Trophoblast cell (in vitro differentiated cells and primary cell): Measurements from ENCODE around the gene ZNF582.

ENCODE experiments used
- DNase-seq, 2 donors: peaks; one replicate each; pipeline ENCODE4 v3.0.0-alpha.2; 2016
- H2AFZ ChIP-seq: 2 replicates; pipeline ENCODE4 v1.6.1; 2013; ENCODE audit warnings: low read length, moderate library complexity, mild to moderate bottlenecking; ENCODE audit not compliant: insufficient read depth, poor library complexity
- H2AK5ac ChIP-seq: 2 replicates; pipeline ENCODE4 v1.6.1; 2013; ENCODE audit warnings: mild to moderate bottlenecking, low read length
- H2BK120ac ChIP-seq: 2 replicates; pipeline ENCODE4 v1.6.1; 2013; ENCODE audit warnings: low read length, mild to moderate bottlenecking, moderate library complexity; ENCODE audit not compliant: insufficient read depth, poor library complexity
- H2BK12ac ChIP-seq: 2 replicates; pipeline ENCODE4 v1.6.1; 2013; ENCODE audit warnings: mild to moderate bottlenecking, low read length, moderate library complexity
- H2BK5ac ChIP-seq: 2 replicates; pipeline ENCODE4 v1.6.1; 2013; ENCODE audit warnings: low read length, low read depth, moderate library complexity, mild to moderate bottlenecking; ENCODE audit not compliant: poor library complexity
- H3K14ac ChIP-seq: 2 replicates; pipeline ENCODE4 v1.6.1; 2013; ENCODE audit warnings: mild to moderate bottlenecking, low read length
- H3K18ac ChIP-seq: 2 replicates; pipeline ENCODE4 v1.6.1; 2013; ENCODE audit warnings: mild to moderate bottlenecking, low read length
- H3K23ac ChIP-seq: 2 replicates; pipeline ENCODE4 v1.6.1; 2013; ENCODE audit warnings: low read length
- H3K27ac ChIP-seq: 2 replicates; pipeline ENCODE4 v1.5.1; 2013; ENCODE audit warnings: low read depth, mild to moderate bottlenecking, inconsistent platforms, low read length, moderate library complexity
- H3K27me3 ChIP-seq: 2 replicates; pipeline ENCODE4 v1.6.1; 2013; ENCODE audit warnings: inconsistent platforms, mild to moderate bottlenecking, low read length, moderate library complexity; ENCODE audit not compliant: insufficient read depth
- H3K36me3 ChIP-seq, 2 experiments: 1 replicate in 1 of 2; 2 replicates in 1 of 2; pipeline ENCODE4 v1.6.1; 2013; ENCODE audit warnings: low read length in 2 of 2, mild to moderate bottlenecking in 2 of 2, moderate library complexity in 1 of 2; ENCODE audit not compliant: insufficient read depth in 2 of 2, control insufficient read depth in 1 of 2
- H3K4ac ChIP-seq: 2 replicates; pipeline ENCODE4 v1.6.1; 2013; ENCODE audit warnings: low read depth, mild to moderate bottlenecking, low read length, moderate library complexity
- H3K4me1 ChIP-seq, 2 experiments: 1 replicate in 1 of 2; 2 replicates in 1 of 2; pipeline ENCODE4 v1.6.1; 2013; ENCODE audit warnings: low read length in 2 of 2, mild to moderate bottlenecking in 2 of 2, moderate library complexity in 1 of 2; ENCODE audit not compliant: insufficient read depth in 2 of 2, control insufficient read depth in 1 of 2
- H3K4me2 ChIP-seq: 2 replicates; pipeline ENCODE4 v1.6.1; 2013; ENCODE audit warnings: inconsistent platforms, mild to moderate bottlenecking, low read length, moderate library complexity
- H3K4me3 ChIP-seq: 2 replicates; pipeline ENCODE4 v1.5.1; 2013; ENCODE audit warnings: mild to moderate bottlenecking, low read depth, low read length, inconsistent platforms
- H3K79me1 ChIP-seq: one replicate; pipeline ENCODE4 v1.6.1; 2013; ENCODE audit warnings: low read length
- H3K79me2 ChIP-seq: 2 replicates; pipeline ENCODE4 v1.6.1; 2013; ENCODE audit warnings: low read length, mild to moderate bottlenecking; ENCODE audit not compliant: control insufficient read depth, insufficient read depth, poor library complexity
- H3K9ac ChIP-seq: 2 replicates; pipeline ENCODE4 v1.6.1; 2013; ENCODE audit warnings: mild to moderate bottlenecking, low read length
- H3K9me3 ChIP-seq: 2 replicates; pipeline ENCODE4 v1.6.1; 2013; ENCODE audit warnings: low read depth, mild to moderate bottlenecking, control low read depth, inconsistent platforms, low read length; ENCODE audit not compliant: insufficient read depth
- H4K12ac ChIP-seq: 2 replicates; pipeline ENCODE4 v1.6.1; 2013; ENCODE audit warnings: low read depth, mild to moderate bottlenecking, low read length, moderate library complexity
- H4K8ac ChIP-seq: 2 replicates; pipeline ENCODE4 v1.6.1; 2013; ENCODE audit warnings: low read depth, mild to moderate bottlenecking, low read length, moderate library complexity
- H4K91ac ChIP-seq: one replicate; pipeline ENCODE4 v1.6.1; 2013; ENCODE audit warnings: low read depth, mild to moderate bottlenecking, low read length, moderate library complexity
- WGBS: extraction: QIAGEN DNeasy Blood & Tissue Kit; methylation state at CpG from one replicate; pipeline ENCODE4 v1.1.7; 2013; ENCODE audit warnings: missing lambda C conversion rate; ENCODE audit not compliant: insufficient read length, insufficient coverage; ENCODE audit errors: extremely low coverage; 5-methylcytosine and 5-hydroxymethylcytosine counted together

The ZNF582 gene

GRCh38 chr19:56372281-56372680 lies 21.1 kb downstream of the ZNF582 start:
- no peak overlapping the region for H3K27ac ChIP-seq
- H3K27me3 ChIP-seq: no peaks in the 10 kb centered on the region
- H3K4me1 ChIP-seq: peaks cover 0 to 7% of the 10 kb centered on the region in 2 experiments
- H3K18ac ChIP-seq: no peak overlapping the region
- H4K12ac ChIP-seq: no peak overlapping the region
- no peak overlapping the region for H4K8ac ChIP-seq
- H2BK5ac ChIP-seq: no peak overlapping the region
- H3K79me2 ChIP-seq: peaks cover 2% of the 10 kb centered on the region
- no peak overlapping the region for H4K91ac ChIP-seq
- no peak overlapping the region for H3K4me2 ChIP-seq
- H3K4me3 ChIP-seq: no peak overlapping the region
- no peak overlapping the region for H3K23ac ChIP-seq
- H3K14ac ChIP-seq: no peak overlapping the region
- H2AFZ ChIP-seq: no peak overlapping the region
- H2BK12ac ChIP-seq: no peak overlapping the region
- H2BK120ac ChIP-seq: no peak overlapping the region
- H3K9ac ChIP-seq: no peak overlapping the region
- no CpG with 5 or more reads among the region's 1 CpG for WGBS
- DNase-seq: no peak
- no peak overlapping the region for H3K4ac ChIP-seq
- peaks cover 2 to 29% of the 10 kb centered on the region in 2 experiments for H3K36me3 ChIP-seq
- peaks cover 2% of the 10 kb centered on the region for H3K9me3 ChIP-seq
- H3K79me1 ChIP-seq: peaks cover 7% of the 10 kb centered on the region
- no peak overlapping the region for H2AK5ac ChIP-seq

DNA sequence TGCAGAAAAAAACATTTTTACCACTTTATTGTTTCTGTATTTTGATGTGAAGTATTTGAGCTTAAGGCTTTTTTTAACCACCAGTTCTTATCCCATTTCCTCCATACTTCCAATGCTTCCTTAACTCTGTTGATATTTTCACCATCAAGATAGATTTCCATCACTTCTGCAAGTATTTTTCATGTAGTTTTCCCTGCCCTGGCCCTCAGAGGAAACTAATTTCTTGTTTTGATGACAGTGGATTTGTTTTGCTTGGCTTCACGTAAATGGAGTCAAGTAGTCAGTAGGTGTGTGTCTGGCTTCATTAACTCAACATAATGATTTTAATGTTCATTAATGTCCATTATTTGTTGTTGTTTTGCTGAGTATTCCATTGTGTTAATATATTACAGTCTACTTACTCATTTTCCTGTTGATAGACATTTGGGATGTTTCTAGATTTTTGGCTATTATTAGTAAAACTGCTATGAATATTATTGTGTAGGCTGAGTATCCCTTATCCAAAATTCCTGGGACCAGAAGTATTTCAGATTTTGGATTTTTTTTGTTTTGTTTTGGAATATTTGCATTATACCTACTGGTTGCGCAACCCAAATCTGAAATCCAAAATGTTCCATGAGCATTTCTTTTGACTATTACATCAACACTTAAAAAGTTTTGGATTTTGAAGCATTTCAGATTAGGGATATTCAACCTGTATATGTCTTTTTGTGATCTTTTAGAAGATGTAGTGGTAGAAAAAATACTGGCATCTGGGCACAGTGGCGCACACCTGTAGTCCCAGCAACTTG lies 23.3 kb downstream of the ZNF582 start:
- Histone ChIP-seq H4K8ac (no peak overlapping the region), H3K23ac (no peak overlapping the region), H3K27me3 (no peaks in the 10 kb centered on the region), H2AK5ac (no peak overlapping the region), H3K4me3 (no peak overlapping the region), H3K79me2 (peaks cover 2% of the 10 kb centered on the region), H2BK5ac (no peak overlapping the region), H3K4me2 (no peak overlapping the region), H3K9ac (no peak overlapping the region), H2BK120ac (no peak overlapping the region), H3K27ac (no peak overlapping the region), H4K91ac (no peak overlapping the region), H3K18ac (no peak overlapping the region), H3K4me1 (peaks cover 0 to 7% of the 10 kb centered on the region in 2 experiments), H3K14ac (no peak overlapping the region), H4K12ac (no peak overlapping the region), H3K36me3 (peaks cover 2 to 21% of the 10 kb centered on the region in 2 experiments), H3K79me1 (peaks cover 7% of the 10 kb centered on the region), H3K4ac (no peak overlapping the region), H2AFZ (no peak overlapping the region), H2BK12ac (no peak overlapping the region), H3K9me3 (no peaks in the 10 kb centered on the region)
- DNase-seq: no peak
- WGBS: no CpG with 5 or more reads among the region's 3 CpGs

DNA sequence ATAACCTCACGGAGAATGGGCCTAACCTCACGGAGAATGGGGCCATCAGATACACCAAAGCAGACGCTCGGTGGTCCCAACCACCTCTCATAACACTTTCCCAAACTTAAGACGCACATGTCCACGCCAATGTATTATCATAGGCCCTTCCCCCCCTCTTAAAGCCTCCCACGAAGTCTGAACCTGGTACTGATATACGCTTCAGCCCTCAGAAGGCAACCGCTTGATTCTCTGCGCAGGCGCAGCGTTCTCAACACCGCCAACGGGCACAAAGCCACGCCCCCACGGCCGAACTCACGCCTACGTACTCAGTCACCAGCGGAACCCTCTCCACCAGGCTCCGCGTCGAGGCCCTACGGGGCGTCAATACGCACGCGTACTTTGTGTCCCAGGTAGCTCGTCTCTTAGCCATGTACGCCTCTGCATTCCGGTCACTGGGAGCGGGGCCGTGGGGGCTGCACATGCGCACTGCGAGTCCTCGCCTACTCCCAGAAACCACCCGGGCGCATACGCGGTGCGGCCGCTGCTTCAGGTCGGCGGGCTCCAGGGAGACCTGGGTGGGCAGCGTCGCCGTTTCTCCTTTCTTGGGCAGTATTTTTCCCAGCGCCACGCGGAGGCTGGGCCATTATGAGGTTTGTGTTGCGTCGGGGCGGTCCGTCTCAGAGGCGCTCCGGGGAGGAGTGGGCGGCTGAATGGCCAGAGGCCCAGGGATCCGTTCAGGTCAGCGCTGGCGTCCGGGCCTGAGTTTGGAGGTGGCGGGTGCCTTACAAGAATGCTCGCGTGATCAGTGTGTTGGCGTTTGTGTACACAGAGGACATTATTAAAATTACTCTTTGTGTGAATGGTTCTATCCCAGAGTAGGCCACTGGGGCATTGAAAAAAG lies 25.3 kb downstream of the ZNF582 start:
- H2BK5ac ChIP-seq: peak overlapping the region; percentile 25
- DNase-seq: peak; percentile 91 to 95
- H3K18ac ChIP-seq: peak overlapping the region; percentile 84
- H3K27me3 ChIP-seq: no peaks in the 10 kb centered on the region
- H3K4me1 ChIP-seq: peaks cover 0 to 7% of the 10 kb centered on the region in 2 experiments
- peaks cover 0 to 5% of the 10 kb centered on the region in 2 experiments for H3K36me3 ChIP-seq
- H3K14ac ChIP-seq: peak overlapping the region; percentile 86
- peak overlapping the region; percentile 87 for H4K8ac ChIP-seq
- peak overlapping the region; percentile 74 for H3K27ac ChIP-seq
- peak overlapping the region; percentile 13 for H3K4ac ChIP-seq
- H2AFZ ChIP-seq: peak overlapping the region; percentile 89
- peak overlapping the region; percentile 80 for H3K4me3 ChIP-seq
- no CpG with 5 or more reads among the region's 65 CpGs for WGBS
- H4K12ac ChIP-seq: peak overlapping the region; percentile 57
- peaks cover 2% of the 10 kb centered on the region for H3K79me2 ChIP-seq
- peak overlapping the region; percentile 77 for H3K9ac ChIP-seq
- H2BK120ac ChIP-seq: peak overlapping the region; percentile 21
- no peaks in the 10 kb centered on the region for H3K9me3 ChIP-seq
- H4K91ac ChIP-seq: peak overlapping the region; percentile 60
- H2AK5ac ChIP-seq: no peak overlapping the region
- no peak overlapping the region for H3K23ac ChIP-seq
- H2BK12ac ChIP-seq: no peak overlapping the region
- H3K79me1 ChIP-seq: peaks cover 7% of the 10 kb centered on the region
- H3K4me2 ChIP-seq: peak overlapping the region; percentile 95

DNA sequence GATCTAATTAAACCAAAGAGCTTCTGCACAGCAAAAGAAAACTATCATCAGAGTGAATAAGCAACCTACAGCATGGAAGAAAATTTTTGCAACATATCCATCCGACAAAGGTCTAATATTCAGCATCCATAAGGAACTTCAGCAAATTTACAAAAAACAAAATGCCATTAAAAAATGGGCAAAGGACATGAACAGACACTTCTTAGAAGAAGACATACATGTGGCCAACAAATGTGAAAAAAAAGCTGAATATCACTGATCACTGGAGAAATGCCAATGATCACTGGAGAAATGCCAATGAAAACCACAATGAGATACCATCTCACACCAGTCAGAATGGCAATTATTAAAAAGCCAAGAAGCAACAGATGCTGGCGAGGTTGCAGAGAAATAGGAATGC lies 32.5 kb downstream of the ZNF582 start:
- DNase-seq: no peak
- no CpG with 5 or more reads among the region's 2 CpGs for WGBS
- H2AFZ ChIP-seq: no peak overlapping the region

More for the DNA sequence above, 32.5 kb downstream of the ZNF582 start:
- Histone ChIP-seq H2AK5ac (no peak overlapping the region), H3K9me3 (peaks cover 2% of the 10 kb centered on the region), H2BK5ac (no peak overlapping the region), H3K4ac (no peak overlapping the region), H3K9ac (no peak overlapping the region), H3K14ac (no peak overlapping the region), H2BK120ac (no peak overlapping the region), H4K91ac (no peak overlapping the region), H4K8ac (no peak overlapping the region), H3K4me2 (no peak overlapping the region), H3K4me1 (no peaks in the 10 kb centered on the region), H3K36me3 (no peaks in the 10 kb centered on the region), H3K23ac (no peak overlapping the region), H3K4me3 (no peak overlapping the region), H2BK12ac (no peak overlapping the region), H3K27ac (no peak overlapping the region), H3K27me3 (no peaks in the 10 kb centered on the region), H4K12ac (no peak overlapping the region), H3K79me2 (no peaks in the 10 kb centered on the region), H3K18ac (no peak overlapping the region), H3K79me1 (no peaks in the 10 kb centered on the region)
